Activated T-cell treated with anti-CD3 and anti-CD28 coated beads, Interleukin-2, amount 50 U/mL, for 4 hours (primary cell): ENCODE results near the gene SCG5. TPM values are rescaled to one million over a fixed set of nuclear protein-coding genes. Genes with fewer than 3 reads are reported as not detected.

ENCODE experiments used
- ATAC-seq, 2 donors: fragments of 200-7000 bp; cut with Tn5 transposase; one replicate each; pipeline ENCODE4 v1.10.0; 2021
- DNase-seq: peaks from one replicate; pipeline ENCODE4 v3.0.0-alpha.2; 2020
- H3K27me3 Mint-ChIP-seq: one replicate; pipeline ENCODE4 v1.8.0; 2021; ENCODE audit warnings: low read depth, mixed read lengths
- H3K36me3 Mint-ChIP-seq: one replicate; pipeline ENCODE4 v1.8.0; 2022; ENCODE audit warnings: mixed read lengths; ENCODE audit not compliant: insufficient read depth
- H3K4me1 Mint-ChIP-seq: one replicate; pipeline ENCODE4 v1.8.0; 2021; ENCODE audit warnings: low read depth, mixed read lengths
- H3K4me3 Mint-ChIP-seq: one replicate; pipeline ENCODE4 v1.8.0; 2021; ENCODE audit warnings: mild to moderate bottlenecking, moderate library complexity, mixed read lengths
- H3K9me3 Mint-ChIP-seq: one replicate; pipeline ENCODE4 v1.8.0; 2021; ENCODE audit warnings: mixed read lengths
- total RNA-seq, 3 donors: library from RNA; stranded (reverse); gene quantifications; one replicate each; pipeline ENCODE4 v1.2.1, GENCODE V29; 2021

Gene SCG5
- total RNA-seq, 3 donors from 2014 or later: 0.30 to 0.42 TPM; not detected in 1

DNA sequence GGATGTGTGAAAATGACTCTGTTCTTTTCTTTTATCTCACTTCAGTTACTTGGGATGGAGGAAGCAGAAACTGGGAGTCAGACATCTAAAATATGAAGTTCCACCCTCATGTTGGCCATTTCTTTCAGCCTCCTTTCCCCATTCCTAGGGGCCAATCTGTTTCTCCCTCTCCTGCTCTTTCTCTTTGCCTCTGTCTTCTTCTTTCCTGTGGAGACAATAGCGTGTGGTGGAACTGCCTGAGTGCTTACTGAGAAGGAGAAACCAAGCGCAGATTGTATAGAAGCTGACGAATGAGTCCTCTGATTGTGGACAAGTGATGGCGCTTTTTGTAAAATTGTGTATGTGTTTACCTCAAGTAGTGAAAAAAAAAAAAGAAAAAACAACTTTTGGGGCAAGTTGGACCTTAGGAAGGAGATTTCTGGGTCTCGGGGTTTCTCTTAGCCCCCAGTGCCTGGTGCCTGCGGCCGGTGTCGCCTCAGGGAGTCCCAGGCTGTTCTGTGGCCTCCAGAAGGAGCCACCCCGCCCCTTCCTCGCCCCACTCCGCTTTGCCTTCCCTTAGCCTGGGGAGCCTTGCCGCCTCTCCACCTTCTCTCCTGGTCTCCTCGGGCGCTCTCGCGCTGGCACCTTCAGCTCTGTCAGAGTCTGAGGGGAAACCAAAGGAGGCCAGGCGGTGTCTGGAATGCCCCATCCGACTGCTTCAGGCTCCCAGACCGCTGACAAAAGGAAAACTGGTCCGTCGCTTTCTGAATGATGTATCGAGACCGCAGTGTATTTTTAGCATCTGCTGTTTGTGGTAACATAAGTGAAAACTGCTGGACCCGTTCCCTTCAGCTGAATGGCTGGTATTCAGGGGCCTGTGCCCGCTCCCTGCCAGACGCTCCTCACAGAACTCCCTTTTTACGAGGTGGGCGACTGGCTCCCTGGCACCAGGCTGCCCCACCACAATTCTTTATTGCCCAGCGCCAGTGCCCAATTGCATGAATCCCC is 30.1 kb downstream of the SCG5 start:
- Mint-ChIP-seq H3K4me3 (no peak overlapping the region), H3K9me3 (no peaks in the 10 kb centered on the region), H3K36me3 (no peaks in the 10 kb centered on the region), H3K4me1 (no peaks in the 10 kb centered on the region), H3K27me3 (no peaks in the 10 kb centered on the region)
- no peak for ATAC-seq
- no peak for DNase-seq

DNA sequence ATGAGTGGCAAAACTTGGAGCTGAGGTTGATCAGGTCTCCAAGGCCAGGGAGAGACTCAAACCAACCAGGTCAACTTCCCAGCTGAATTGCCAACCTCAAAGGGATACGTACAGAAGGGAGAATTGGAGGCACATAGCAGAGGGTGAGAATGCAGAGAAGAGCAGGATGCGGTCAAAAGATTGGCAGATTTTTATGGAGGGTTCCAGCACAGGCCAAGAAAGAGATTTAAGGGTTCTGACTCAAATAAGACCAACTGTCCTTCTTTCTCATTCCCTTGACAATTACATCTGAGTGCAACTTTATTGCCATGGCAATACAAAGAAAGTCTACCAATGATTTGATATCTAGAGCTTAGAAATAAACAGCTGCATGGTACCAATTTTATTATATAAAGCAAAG is 33.2 kb downstream of the SCG5 start:
- H3K4me3 Mint-ChIP-seq: no peak overlapping the region
- ATAC-seq (no peak), DNase-seq (no peak)
- no peaks in the 10 kb centered on the region for H3K36me3 Mint-ChIP-seq
- no peaks in the 10 kb centered on the region for H3K9me3 Mint-ChIP-seq
- no peaks in the 10 kb centered on the region for H3K27me3 Mint-ChIP-seq
- no peaks in the 10 kb centered on the region for H3K4me1 Mint-ChIP-seq

DNA sequence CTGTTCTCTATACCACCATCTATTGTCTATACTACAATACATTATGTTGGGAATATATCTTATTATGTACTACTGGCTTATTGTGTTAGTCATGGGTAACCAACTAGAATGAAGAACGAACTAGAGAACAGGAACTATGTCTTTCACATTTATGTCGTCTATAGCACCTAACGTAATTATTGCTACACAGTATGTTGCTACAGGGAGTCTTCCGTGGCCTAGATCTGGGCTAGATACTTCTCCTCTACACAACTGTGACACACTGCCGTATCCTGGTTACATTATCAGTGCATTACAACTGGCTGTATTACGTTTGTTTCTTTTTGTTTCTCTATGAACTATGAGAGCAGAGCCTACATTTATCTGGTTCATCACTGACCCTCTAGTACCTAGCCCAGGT is 34.0 kb downstream of the SCG5 start:
- Mint-ChIP-seq H3K4me1 (no peaks in the 10 kb centered on the region), H3K4me3 (no peak overlapping the region), H3K36me3 (no peaks in the 10 kb centered on the region)

GRCh38 chr15:32676169-32676568 is 34.7 kb downstream of the SCG5 start:
- Mint-ChIP-seq H3K36me3 (no peaks in the 10 kb centered on the region), H3K4me3 (no peak overlapping the region), H3K27me3 (no peaks in the 10 kb centered on the region), H3K9me3 (no peaks in the 10 kb centered on the region), H3K4me1 (no peaks in the 10 kb centered on the region)
- no peak for ATAC-seq
- no peak for DNase-seq

More for the DNA sequence above, 34.0 kb downstream of the SCG5 start:
- DNase-seq (no peak), ATAC-seq (no peak)
- Mint-ChIP-seq H3K27me3 (no peaks in the 10 kb centered on the region), H3K9me3 (no peaks in the 10 kb centered on the region)

DNA sequence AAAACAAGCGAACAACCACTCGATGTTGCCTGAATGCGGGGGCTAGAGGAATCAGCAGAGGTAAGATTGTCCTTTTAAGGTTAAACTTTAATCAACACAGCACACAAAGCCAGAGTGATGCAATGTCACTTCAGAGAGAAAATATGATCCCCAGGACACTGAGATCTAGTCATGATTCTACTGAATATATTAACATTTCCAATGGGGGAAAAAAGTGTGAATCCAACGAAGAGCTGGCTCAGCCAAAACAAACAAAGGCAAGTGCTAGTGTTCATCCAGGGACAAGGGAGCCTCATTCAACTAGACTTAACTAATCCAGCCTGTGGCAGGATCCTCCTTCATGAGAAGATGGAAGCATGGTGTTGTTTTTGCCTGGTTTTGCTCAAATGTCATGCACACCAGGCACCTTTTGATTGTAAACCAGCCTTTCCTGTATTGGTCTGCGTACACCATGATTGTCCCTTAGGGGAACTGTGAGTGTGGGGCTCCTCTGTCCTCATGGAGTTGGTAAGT is 35.8 kb downstream of the SCG5 start:
- Mint-ChIP-seq H3K27me3 (no peaks in the 10 kb centered on the region), H3K4me1 (no peaks in the 10 kb centered on the region), H3K36me3 (no peaks in the 10 kb centered on the region), H3K9me3 (no peaks in the 10 kb centered on the region), H3K4me3 (no peak overlapping the region)
- DNase-seq (no peak), ATAC-seq (no peak)

DNA sequence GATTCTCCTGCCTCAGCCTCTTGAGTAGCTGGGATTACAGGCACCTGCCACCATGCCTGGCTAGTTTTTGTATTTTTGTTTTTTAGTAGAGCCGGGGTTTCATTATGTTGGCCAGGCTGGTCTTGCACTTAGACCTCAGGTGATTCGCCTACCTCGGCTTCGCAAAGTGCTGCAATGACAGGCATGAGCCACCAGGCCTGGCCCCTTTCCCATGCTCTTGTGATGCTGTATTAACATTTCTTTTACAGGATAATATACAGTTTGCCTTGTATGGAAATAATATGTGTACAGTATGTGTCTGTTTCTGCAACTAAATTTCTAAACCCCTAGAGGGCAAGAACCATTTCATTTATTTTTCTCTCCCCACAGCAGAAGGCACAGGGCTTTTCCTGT is 37.8 kb downstream of the SCG5 start:
- H3K4me3 Mint-ChIP-seq: no peak overlapping the region
- no peaks in the 10 kb centered on the region for H3K9me3 Mint-ChIP-seq
- no peaks in the 10 kb centered on the region for H3K36me3 Mint-ChIP-seq
- DNase-seq (no peak), ATAC-seq (no peak)
- H3K4me1 Mint-ChIP-seq: no peaks in the 10 kb centered on the region
- no peaks in the 10 kb centered on the region for H3K27me3 Mint-ChIP-seq

- Mint-ChIP-seq H3K36me3 (no peaks in the 10 kb centered on the region), H3K27me3 (no peaks in the 10 kb centered on the region), H3K9me3 (no peaks in the 10 kb centered on the region), H3K4me1 (no peaks in the 10 kb centered on the region), H3K4me3 (no peak overlapping the region)
- DNase-seq: no peak
- no peak for ATAC-seq
Observed at GRCh38 chr15:32682569-32682968, 41.1 kb downstream of the SCG5 start.

- ATAC-seq: no peak
Observed at GRCh38 chr15:32682977-32683630, 41.6 kb downstream of the SCG5 start.

GRCh38 chr15:32683906-32684584 is 42.5 kb downstream of the SCG5 start:
- H3K4me3 Mint-ChIP-seq: no peak overlapping the region
- ATAC-seq (peak in 1 of 2 donors; percentile 58), DNase-seq (no peak)
- H3K27me3 Mint-ChIP-seq: no peaks in the 10 kb centered on the region
- no peaks in the 10 kb centered on the region for H3K9me3 Mint-ChIP-seq
- no peaks in the 10 kb centered on the region for H3K36me3 Mint-ChIP-seq
- no peaks in the 10 kb centered on the region for H3K4me1 Mint-ChIP-seq

More at GRCh38 chr15:32682977-32683630, 41.6 kb downstream of the SCG5 start:
- Mint-ChIP-seq H3K4me1 (no peaks in the 10 kb centered on the region), H3K4me3 (no peak overlapping the region), H3K36me3 (no peaks in the 10 kb centered on the region), H3K9me3 (no peaks in the 10 kb centered on the region), H3K27me3 (no peaks in the 10 kb centered on the region)
- no peak for DNase-seq

- no peak for DNase-seq
Observed at GRCh38 chr15:32685576-32685975, 44.1 kb downstream of the SCG5 start.

DNA sequence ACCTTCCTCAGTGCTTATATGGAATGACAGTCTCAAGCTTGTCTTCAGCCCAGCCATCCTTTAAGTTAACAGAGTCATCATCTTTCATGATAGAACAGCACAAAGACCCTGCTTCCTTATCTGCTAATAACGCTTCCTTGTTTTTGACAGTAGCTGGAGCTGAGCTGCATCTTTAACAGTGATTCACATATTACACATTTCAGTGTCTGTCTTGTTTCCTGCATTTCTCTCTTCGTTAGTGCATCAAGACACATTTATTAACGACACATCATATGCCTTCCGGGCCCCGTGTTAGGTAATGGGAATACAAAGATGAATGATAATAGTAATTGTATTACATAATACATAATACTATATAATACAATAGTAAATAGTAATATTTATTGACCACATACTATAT is 46.0 kb downstream of the SCG5 start:
- H3K27me3 Mint-ChIP-seq: no peaks in the 10 kb centered on the region
- no peaks in the 10 kb centered on the region for H3K36me3 Mint-ChIP-seq
- no peaks in the 10 kb centered on the region for H3K4me1 Mint-ChIP-seq
- DNase-seq (no peak), ATAC-seq (no peak)
- no peak overlapping the region for H3K4me3 Mint-ChIP-seq
- no peaks in the 10 kb centered on the region for H3K9me3 Mint-ChIP-seq

More at GRCh38 chr15:32685576-32685975, 44.1 kb downstream of the SCG5 start:
- Mint-ChIP-seq H3K4me3 (no peak overlapping the region), H3K27me3 (no peaks in the 10 kb centered on the region), H3K4me1 (no peaks in the 10 kb centered on the region), H3K9me3 (no peaks in the 10 kb centered on the region), H3K36me3 (no peaks in the 10 kb centered on the region)
- no peak for ATAC-seq

DNA sequence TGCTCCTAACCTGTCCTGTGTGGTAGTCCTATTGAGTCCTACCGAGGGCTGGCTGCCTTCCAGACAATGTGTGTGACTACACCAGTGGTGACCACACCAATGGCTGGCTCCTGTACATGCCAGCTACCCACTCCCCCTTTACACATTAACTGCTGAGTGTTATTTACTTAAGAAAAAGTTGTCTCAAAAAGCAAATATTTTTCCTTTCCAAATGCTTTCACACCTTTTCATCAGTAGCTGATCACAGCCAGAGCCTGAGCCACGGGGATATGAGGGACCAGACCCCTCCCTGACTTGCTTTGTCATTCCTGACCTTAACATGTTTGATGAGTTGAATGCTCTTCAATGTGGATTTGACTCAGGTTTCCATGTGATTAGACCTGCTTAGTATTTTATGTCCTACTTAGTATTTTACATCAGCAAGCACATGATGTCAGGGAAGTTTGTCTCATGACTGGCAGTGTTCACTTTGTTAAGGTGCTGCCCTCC is 46.7 kb downstream of the SCG5 start:
- ATAC-seq (no peak), DNase-seq (no peak)
- Mint-ChIP-seq H3K4me3 (no peak overlapping the region), H3K36me3 (no peaks in the 10 kb centered on the region), H3K4me1 (no peaks in the 10 kb centered on the region), H3K27me3 (no peaks in the 10 kb centered on the region), H3K9me3 (no peaks in the 10 kb centered on the region)

DNA sequence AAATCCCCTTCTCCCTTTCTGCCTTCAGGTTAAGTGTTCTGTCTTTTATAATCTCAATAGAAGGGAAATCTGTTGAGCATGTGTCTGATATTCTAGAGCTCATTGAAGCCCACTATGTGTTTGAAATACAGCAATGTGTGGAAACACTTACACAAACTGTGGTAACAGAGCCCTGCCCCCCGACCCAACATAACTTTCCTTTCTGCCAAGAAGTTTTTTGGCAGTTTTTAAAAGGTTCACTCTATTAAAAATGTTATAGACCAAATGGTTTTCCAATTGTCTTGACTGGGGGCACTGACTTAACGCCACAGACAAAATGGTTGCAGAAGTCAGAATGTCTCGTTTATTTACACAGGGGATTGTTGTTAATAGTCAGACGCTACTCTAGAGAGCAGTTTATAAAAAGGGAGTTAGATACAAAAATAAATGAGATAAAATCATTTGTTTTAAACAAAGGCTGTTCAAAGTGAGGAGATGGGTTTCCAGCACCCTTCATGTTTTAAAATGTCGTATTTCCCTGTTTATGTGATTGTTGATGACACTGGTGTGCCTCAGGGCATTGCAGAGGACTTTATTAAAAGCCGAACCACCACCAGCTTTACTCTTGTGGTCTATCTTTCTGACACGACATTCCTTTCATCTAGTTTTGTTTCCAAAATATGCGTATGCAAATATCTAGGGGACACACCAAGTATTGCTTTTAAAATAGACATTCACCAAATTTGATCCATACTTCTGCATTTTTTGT is 49.6 kb downstream of the SCG5 start:
- DNase-seq (no peak), ATAC-seq (no peak)
- no peaks in the 10 kb centered on the region for H3K4me1 Mint-ChIP-seq
- H3K4me3 Mint-ChIP-seq: no peak overlapping the region
- no peaks in the 10 kb centered on the region for H3K36me3 Mint-ChIP-seq
- no peaks in the 10 kb centered on the region for H3K9me3 Mint-ChIP-seq
- H3K27me3 Mint-ChIP-seq: no peaks in the 10 kb centered on the region

GRCh38 chr15:32691689-32692038 is 50.2 kb downstream of the SCG5 start:
- Mint-ChIP-seq H3K27me3 (no peaks in the 10 kb centered on the region), H3K9me3 (no peaks in the 10 kb centered on the region), H3K4me1 (no peaks in the 10 kb centered on the region), H3K4me3 (no peak overlapping the region), H3K36me3 (no peaks in the 10 kb centered on the region)
- DNase-seq (no peak), ATAC-seq (no peak)
